Measurements from ENCODE around the gene H6PD. TPM values are rescaled to one million over a fixed set of nuclear protein-coding genes. Genes with fewer than 3 reads are reported as not detected.

Gene H6PD
- total and polyA plus RNA-seq, 8 donors = 8.7 to 34.2 (median 16.1) TPM

DNA sequence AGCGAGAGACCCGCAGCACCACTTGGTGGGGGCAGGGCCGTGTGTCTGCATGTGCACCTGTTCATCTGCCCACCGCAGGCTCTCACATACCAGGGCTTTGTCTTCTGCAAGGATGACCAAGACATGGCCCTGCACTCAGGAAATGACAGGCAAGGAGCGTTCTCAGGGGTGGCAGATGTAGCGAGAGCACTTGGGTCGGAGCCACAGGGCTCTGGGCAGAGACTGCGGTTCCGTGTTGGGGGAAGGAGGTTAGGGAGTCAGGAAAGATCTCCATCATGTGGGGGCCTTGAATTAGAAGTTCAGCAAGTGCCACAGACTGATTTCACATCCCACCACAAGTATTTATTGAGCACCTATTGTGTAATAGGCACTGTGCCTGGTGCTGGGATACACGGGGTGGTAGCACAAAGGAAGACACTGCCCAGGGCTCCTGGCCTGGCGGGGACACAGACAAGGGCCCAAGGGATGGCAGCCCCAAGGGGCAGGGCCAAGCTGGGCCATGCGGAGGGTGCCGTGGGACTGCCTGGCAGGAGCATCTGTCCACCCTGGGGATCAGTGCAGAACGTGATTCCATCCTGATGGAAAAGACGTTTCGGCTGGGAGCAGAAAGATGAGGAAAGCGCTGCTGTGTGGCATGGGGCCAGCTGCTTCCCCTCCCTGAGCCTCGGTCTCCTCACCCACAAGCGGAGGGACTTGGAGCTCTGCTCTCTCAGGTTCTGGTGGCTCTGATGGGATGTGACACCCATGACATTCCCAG is 46.7 kb downstream of the H6PD start:
- no peak for FAIRE-seq
- intact Hi-C loops (cut with DNase I) = loop anchor here in 2 of 3 donors (10.0 kb wide), 2 partner anchors 174 to 204 kb away; no protein-coding TSS in a partner anchor

DNA sequence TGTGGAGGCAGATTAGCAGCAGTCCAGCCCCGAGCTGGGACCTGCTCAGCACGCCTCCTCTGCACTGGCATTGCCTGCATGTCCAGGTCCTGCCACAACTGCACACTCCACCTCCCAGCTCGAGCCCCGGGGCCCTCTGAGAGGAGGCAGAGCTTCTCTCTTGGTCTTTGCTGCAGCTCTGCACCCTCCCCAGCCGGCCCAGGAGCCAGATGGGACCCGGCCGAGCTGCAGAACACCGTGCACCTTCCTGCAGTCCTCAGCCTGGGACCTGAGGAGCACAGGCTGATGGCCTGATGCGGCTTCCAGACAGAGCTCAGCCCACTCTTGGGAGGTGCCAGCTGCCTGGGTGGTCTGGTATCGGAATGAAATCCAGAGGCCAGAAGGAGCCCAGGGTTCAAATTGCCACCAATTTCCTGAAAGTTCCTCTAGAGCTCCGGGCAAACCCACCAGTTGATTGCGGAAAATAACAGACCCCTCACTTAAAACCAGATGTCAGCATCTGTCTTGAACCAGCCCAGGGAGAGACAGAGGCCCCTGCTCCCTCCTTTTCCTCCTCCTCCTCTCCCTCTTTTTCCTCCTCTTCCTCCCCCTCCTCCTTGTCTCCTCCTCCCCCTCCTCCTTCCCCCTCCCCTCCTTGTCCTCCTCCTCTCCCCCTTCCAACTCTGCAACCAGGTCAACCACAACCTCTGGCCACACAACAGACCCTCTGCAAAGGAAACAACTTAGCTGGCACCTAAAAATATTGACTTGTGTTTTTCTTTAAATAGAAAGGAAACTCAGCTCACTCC is 47.5 kb downstream of the H6PD start:
- no peaks in the 10 kb centered on the region for H3K27me3 ChIP-seq
- no peak overlapping the region for H3K27ac ChIP-seq
- H3K4me3 ChIP-seq = no peak overlapping the region
- no peaks in the 10 kb centered on the region for H3K9me3 ChIP-seq
- FAIRE-seq (no peak), ATAC-seq (no peak), DNase-seq (peak in 1 of 6 donors; percentile 11)
- WGBS, 2 donors = 60 to 66% methylated on average over 12 of the region's 12 CpGs
- TF ChIP-seq, protein P1, sequence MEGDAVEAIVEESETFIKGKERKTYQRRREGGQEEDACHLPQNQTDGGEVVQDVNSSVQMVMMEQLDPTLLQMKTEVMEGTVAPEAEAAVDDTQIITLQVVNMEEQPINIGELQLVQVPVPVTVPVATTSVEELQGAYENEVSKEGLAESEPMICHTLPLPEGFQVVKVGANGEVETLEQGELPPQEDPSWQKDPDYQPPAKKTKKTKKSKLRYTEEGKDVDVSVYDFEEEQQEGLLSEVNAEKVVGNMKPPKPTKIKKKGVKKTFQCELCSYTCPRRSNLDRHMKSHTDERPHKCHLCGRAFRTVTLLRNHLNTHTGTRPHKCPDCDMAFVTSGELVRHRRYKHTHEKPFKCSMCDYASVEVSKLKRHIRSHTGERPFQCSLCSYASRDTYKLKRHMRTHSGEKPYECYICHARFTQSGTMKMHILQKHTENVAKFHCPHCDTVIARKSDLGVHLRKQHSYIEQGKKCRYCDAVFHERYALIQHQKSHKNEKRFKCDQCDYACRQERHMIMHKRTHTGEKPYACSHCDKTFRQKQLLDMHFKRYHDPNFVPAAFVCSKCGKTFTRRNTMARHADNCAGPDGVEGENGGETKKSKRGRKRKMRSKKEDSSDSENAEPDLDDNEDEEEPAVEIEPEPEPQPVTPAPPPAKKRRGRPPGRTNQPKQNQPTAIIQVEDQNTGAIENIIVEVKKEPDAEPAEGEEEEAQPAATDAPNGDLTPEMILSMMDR (IDR thresholded peaks at IDR 0.05) = no peak
- no peaks in the 10 kb centered on the region for H3K4me1 ChIP-seq
- intact Hi-C loops (cut with DNase I) = loop anchor here in 2 of 3 donors (10.0 kb wide), 2 partner anchors 173 to 203 kb away; no protein-coding TSS in a partner anchor
- H3K36me3 ChIP-seq = no peaks in the 10 kb centered on the region

More for the DNA sequence above, 46.7 kb downstream of the H6PD start:
- H3K36me3 ChIP-seq = no peaks in the 10 kb centered on the region
- H3K27me3 ChIP-seq = no peaks in the 10 kb centered on the region
- no peak overlapping the region for H3K4me3 ChIP-seq
- no peaks in the 10 kb centered on the region for H3K4me1 ChIP-seq
- H3K27ac ChIP-seq = no peak overlapping the region
- TF ChIP-seq, protein P1 (IDR thresholded peaks at IDR 0.05) = no peak
- ATAC-seq = no peak
- no peaks in the 10 kb centered on the region for H3K9me3 ChIP-seq
- peak in 1 of 6 donors; percentile 15 for DNase-seq
- WGBS, 2 donors = 76 to 82% methylated on average over 19 of the region's 19 CpGs

DNA sequence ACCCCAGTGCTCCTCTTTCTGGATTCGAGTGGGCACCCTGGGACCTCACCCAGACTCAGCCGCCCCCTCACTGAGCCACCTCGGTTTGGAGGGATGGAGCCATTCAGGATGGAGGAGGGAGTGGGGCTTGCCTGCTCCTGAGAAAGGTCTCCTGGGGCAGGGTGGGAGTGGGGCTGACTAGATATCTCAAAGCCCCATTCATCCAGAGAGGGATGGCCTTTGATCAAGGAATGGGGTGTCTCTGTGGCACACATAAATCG is 48.1 kb downstream of the H6PD start:
- Histone ChIP-seq H3K36me3 (no peaks in the 10 kb centered on the region), H3K9me3 (no peaks in the 10 kb centered on the region), H3K27ac (no peak overlapping the region), H3K27me3 (no peaks in the 10 kb centered on the region), H3K4me3 (no peak overlapping the region), H3K4me1 (no peaks in the 10 kb centered on the region)
- no peak for DNase-seq
- intact Hi-C loops (cut with DNase I) = loop anchor here in 2 of 3 donors (10.0 kb wide), 2 partner anchors 172 to 202 kb away; no protein-coding TSS in a partner anchor
- 65 to 67% methylated on average over 4 of the region's 4 CpGs for WGBS, 2 donors
- TF ChIP-seq, protein P1 (IDR thresholded peaks at IDR 0.05) = no peak
- no peak for FAIRE-seq
- ATAC-seq = no peak

DNA sequence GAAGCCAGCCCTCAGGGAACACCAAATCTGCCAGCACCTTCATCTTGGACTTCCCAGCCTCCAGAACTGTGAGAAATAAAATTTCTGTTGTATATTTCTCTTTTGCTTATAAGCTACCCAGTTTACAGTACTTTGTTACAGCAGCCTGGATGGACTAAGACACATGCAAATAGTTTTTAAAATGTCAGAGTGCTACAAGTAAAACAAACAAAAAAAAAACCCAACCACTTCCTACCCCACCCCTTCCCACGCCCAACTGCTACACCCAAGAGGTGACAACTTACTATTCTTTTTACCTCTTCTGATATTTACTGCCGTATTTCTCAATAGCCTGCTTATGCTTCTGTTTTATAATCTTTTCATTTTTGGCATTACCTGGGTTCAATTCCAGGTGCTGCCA is 49.5 kb downstream of the H6PD start:
- Histone ChIP-seq H3K36me3 (no peaks in the 10 kb centered on the region), H3K4me3 (no peak overlapping the region), H3K4me1 (no peaks in the 10 kb centered on the region), H3K27ac (no peak overlapping the region), H3K9me3 (no peaks in the 10 kb centered on the region), H3K27me3 (no peaks in the 10 kb centered on the region)
- ATAC-seq (no peak), FAIRE-seq (no peak), DNase-seq (no peak)
- 89 to 90% methylated on average over 2 of the region's 2 CpGs for whole genome bisulfite sequencing, 2 donors
- TF ChIP-seq, protein P1 (IDR thresholded peaks at IDR 0.05) = no peak
- intact Hi-C loops (cut with DNase I) = loop anchor here in 2 of 3 donors (10.0 kb wide), 2 partner anchors 171 to 201 kb away; no protein-coding TSS in a partner anchor
